GM20431 (cell line): ENCODE measurements around the gene IL17RE.
"Not testable (repeated sequence)": the region's sequence is repeated elsewhere in the genome, so short reads cannot be mapped to it uniquely, and the experiment has no call there.

Experiments
- in situ Hi-C: fragments of 300-500 bp; cut with MseI, MboI; formaldehyde crosslinking; loops from one replicate; pipeline ENCODE4 v1.15.0; 2020; ENCODE audit warnings: low sequenced_read_pairs; ENCODE audit not compliant: unreplicated experiment

IL17RE gene

GRCh38 chr3:9932535-9932842 lies 29.8 kb downstream of the IL17RE start:
- in situ Hi-C loops, result no loop called here

GRCh38 chr3:9932843-9933560 lies 30.4 kb downstream of the IL17RE start:
- in situ Hi-C loops, result no loop called here

GRCh38 chr3:9933561-9934234 lies 31.1 kb downstream of the IL17RE start, which contains the start of gene CRELD1:
Gene CRELD1, plus strand, starts transcription at chr3:9933834. Its CDS starts 605 bp downstream, at chr3:9934439.
- in situ Hi-C loops, result no loop called here

- in situ Hi-C loops, result no loop called here
Observed at GRCh38 chr3:9934235-9934621, 31.6 kb downstream of the IL17RE start.

- in situ Hi-C loops, result no loop called here
Observed at GRCh38 chr3:9934993-9935392, 32.3 kb downstream of the IL17RE start.

- in situ Hi-C loops, result no loop called here
Observed at GRCh38 chr3:9935966-9936510, 33.4 kb downstream of the IL17RE start.

- in situ Hi-C loops, result no loop called here
Observed at GRCh38 chr3:9937486-9938238, 35.0 kb downstream of the IL17RE start.

- in situ Hi-C loops, result no loop called here
Observed at GRCh38 chr3:9938966-9939365, 36.3 kb downstream of the IL17RE start.

GRCh38 chr3:9939906-9940305 lies 37.3 kb downstream of the IL17RE start:
- in situ Hi-C loops, result not testable (repeated sequence)

- in situ Hi-C loops, result no loop called here
Observed at GRCh38 chr3:9940746-9941145, 38.1 kb downstream of the IL17RE start.

GRCh38 chr3:9942164-9942563 lies 39.5 kb downstream of the IL17RE start:
- in situ Hi-C loops, result no loop called here

- in situ Hi-C loops, result no loop called here
Observed at GRCh38 chr3:9942934-9943690, 40.5 kb downstream of the IL17RE start.

- in situ Hi-C loops, result no loop called here
Observed at GRCh38 chr3:9944271-9944670, 41.6 kb downstream of the IL17RE start.

GRCh38 chr3:9945358-9945757 lies 42.7 kb downstream of the IL17RE start:
- in situ Hi-C loops, result no loop called here

- in situ Hi-C loops, result no loop called here
Observed at GRCh38 chr3:9946112-9947024, 43.7 kb downstream of the IL17RE start.

- in situ Hi-C loops, result no loop called here
Observed at GRCh38 chr3:9947025-9947995, 44.7 kb downstream of the IL17RE start.

GRCh38 chr3:9948586-9948985 lies 45.9 kb downstream of the IL17RE start:
- in situ Hi-C loops, result no loop called here

GRCh38 chr3:9949115-9949514 lies 46.5 kb downstream of the IL17RE start:
- in situ Hi-C loops, result no loop called here
